Spleen (tissue), 7 donors: ENCODE results near the gene SLC2A3.

Experiments
- CTCF ChIP-seq, 11 experiments: fragments of 200-600 bp in 7 of 11; fragments of 450-650 bp in 4 of 11; sonication (generic) in 4 of 11; IDR thresholded peaks in 8 of 11; conservative IDR thresholded peaks in 3 of 11; 1 replicate in 7 of 11; 2 replicates in 4 of 11; pipeline versions ENCODE4 v1.4.0 to v1.8.0; 2016 to 2021; ENCODE audit warnings: antibody characterized with exemption in 11 of 11, inconsistent platforms in 4 of 11, mild to moderate bottlenecking in 1 of 11
- POLR2A ChIP-seq, 3 donors: fragments of 450-650 bp; IDR thresholded peaks; one replicate each; pipeline ENCODE4 v1.5.1; 2017; ENCODE audit warnings: antibody characterized with exemption in 3 of 3, mild to moderate bottlenecking in 1 of 3
- POLR2AphosphoS5 ChIP-seq, 3 donors: sonication (generic); formaldehyde crosslinking; IDR thresholded peaks; one replicate each; pipeline ENCODE4 v1.5.1; 2017; ENCODE audit warnings: antibody characterized with exemption in 3 of 3
- donor health status: DM: no; HTN: no; CAD: no; lungs with moderate emphysema.
- donor health status: DM: no; HTN: no; CAD: no.
- donor health status: DM: no; HTN: no; CAD: no.

DNA sequence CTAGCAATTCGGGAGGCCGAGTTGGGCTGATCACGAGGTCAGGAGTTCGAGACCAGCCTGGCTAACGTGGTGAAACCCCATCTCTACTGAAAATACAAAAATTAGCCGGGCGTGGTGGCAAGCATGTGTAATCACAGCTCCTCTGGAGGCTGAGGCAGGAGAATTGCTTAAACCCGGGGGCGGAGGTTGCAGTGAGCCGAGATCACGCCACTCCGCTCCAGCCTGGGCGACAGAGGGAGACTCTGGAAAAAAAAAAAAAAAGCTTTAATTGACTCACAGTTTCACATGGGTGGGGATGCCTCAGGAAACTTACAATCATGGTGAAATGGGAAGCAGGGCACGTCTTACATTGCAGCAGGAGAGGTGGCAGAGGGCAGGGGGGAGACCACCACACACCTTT is 30.6 kb upstream of the SLC2A3 start:
- TF ChIP-seq CTCF (IDR thresholded peaks at IDR 0.05 in 8 of 11, conservative IDR thresholded peaks at IDR 0.05 in 3 of 11), result no peak
- TF ChIP-seq POLR2A (IDR thresholded peaks at IDR 0.05), result no peak
- no peak for TF ChIP-seq POLR2AphosphoS5 (IDR thresholded peaks at IDR 0.05)
